OCI-LY7 (cell line): ENCODE data around the gene C1QL1.

Source experiments
- EZH2phosphoT487 ChIP-seq: fragments of 200-600 bp; sonication (generic); IDR thresholded peaks from 2 replicates; pipeline ENCODE4 v1.6.1; 2018; ENCODE audit warnings: low read depth, borderline replicate concordance, mild to moderate bottlenecking, mixed run types, antibody characterized with exemption, low read length, moderate library complexity, mixed read lengths
- TF ChIP-seq, protein P1 (sequence below): fragments of 200-600 bp; sonication (generic); conservative IDR thresholded peaks from 2 replicates; pipeline ENCODE4 v1.5.1; 2014; ENCODE audit warnings: mild to moderate bottlenecking, antibody characterized with exemption, low read length, moderate library complexity, mixed read lengths

DNA sequence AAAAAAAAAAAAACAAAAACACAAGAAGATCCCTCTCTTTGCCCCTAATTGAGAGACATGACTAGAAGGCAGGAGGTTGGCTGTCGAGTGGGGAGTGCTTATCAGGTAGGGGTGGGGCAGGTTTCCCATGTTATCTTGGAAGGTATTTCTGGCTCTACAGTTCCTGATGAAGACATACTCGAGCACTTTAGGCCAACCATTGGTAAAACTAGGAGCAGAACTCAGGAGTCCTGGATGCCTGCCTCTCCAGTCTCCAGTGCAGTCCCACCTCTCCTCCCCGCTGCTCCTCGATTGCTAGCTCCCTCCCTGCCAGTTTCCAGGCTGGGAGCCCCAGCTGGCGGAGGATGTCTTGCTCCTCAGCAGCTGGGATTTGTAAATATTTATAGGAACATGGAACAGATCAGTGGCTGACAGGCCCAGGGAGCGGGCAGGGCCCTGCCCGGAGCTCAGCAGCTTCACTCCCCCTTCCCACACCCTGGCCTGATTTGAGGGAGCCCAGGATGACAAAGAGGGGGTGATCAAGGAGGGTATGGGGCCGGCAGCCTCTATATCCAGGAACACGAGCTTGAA, 11.4 kb upstream of the C1QL1 start:
- TF ChIP-seq, protein P1, sequence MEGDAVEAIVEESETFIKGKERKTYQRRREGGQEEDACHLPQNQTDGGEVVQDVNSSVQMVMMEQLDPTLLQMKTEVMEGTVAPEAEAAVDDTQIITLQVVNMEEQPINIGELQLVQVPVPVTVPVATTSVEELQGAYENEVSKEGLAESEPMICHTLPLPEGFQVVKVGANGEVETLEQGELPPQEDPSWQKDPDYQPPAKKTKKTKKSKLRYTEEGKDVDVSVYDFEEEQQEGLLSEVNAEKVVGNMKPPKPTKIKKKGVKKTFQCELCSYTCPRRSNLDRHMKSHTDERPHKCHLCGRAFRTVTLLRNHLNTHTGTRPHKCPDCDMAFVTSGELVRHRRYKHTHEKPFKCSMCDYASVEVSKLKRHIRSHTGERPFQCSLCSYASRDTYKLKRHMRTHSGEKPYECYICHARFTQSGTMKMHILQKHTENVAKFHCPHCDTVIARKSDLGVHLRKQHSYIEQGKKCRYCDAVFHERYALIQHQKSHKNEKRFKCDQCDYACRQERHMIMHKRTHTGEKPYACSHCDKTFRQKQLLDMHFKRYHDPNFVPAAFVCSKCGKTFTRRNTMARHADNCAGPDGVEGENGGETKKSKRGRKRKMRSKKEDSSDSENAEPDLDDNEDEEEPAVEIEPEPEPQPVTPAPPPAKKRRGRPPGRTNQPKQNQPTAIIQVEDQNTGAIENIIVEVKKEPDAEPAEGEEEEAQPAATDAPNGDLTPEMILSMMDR: no peak
- no peak for TF ChIP-seq EZH2phosphoT487
